HG03175 (cell line): ENCODE measurements around the gene PRAMEF26.
"Not testable (repeated sequence)": the region's sequence is repeated elsewhere in the genome, so short reads cannot be mapped to it uniquely, and the experiment has no call there.

Experiments used
- ATAC-seq: cut with Tn5 transposase; IDR thresholded peaks from one replicate; pipeline ENCODE4 v1.9.1; 2021; ENCODE audit warnings: mild to moderate bottlenecking, moderate library complexity; ENCODE audit not compliant: unreplicated experiment

Gene PRAMEF26

DNA sequence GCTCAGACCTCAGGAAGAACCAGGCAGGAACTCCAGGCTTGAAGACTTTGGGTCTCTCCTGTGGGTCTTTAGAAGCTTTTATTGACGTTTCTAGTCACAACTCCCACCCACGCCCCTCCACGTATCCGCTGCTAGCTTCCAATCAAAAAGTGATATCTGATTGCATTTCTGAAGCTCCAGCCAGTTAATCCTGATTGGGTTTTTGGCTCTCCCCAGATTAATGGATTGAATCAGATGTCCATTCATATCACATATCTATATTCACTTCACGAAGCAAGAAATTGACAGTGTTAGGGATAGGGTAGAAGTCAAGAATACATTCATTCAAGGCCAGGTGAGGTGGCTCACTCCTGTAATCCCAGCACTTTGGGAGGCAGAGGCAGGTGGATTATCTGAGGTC is at the start of gene PRAMEF26:
Gene PRAMEF26 (minus strand): TSS at position 101 of the 400 bp plus-strand sequence. CDS start 2,914 bp downstream, outside the sequence.
- ATAC-seq = not testable (repeated sequence)

DNA sequence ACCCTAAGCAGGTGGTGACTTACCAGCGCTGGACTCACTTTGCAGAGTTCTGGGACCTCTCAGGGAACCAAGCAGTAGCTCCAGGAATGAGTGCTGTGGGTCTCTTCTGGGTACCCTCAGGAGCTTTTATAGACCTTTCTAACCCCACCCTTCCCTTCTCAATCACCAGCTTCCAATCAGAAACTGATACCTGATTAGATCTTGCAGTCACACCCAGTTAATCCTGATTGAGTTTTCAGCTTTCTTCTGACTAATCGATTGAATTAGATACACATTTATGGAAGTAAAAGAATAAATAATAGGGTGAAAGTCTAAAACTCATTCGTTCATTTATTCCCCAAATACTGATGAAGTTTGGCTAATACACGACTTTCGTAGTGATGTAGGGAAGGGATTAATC is 45.5 kb upstream of the PRAMEF26 start, which contains the start of gene PRAMEF13:
Gene PRAMEF13 (minus strand): TSS at position 101 of the 400 bp plus-strand sequence. CDS start 1,820 bp downstream, outside the sequence.
- ATAC-seq = not testable (repeated sequence)

DNA sequence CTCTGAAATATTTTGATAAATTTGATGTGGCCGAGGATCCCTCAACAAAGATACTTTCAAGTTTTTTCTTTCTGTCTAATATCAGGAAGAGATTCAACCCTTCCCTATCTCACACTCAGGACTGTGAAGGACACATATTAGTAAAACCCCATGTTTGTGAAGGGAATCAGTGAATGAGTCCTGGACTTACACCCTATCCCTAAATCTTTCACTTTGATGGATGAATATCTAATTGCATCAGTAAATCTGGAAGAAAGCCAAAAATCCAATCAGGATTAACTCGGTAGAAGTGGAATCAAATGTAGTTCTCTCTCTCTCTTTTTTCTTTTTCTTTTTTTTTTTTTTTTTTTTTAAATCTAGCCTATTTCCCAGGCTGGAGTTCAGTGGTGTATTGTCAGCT is 15.7 kb upstream of the PRAMEF26 start, which contains the start of gene PRAMEF9:
Gene PRAMEF9 (plus strand): TSS at position 301 of the 400 bp plus-strand sequence. CDS start 3,433 bp downstream, outside the sequence.
- ATAC-seq = not testable (repeated sequence)

GRCh38 chr1:13165531-13165930 is 9.7 kb upstream of the PRAMEF26 start, which contains the start of gene HNRNPCL4:
Gene HNRNPCL4 (minus strand): TSS chr1:13165631. CDS start chr1:13165467, 164 bp downstream.
- ATAC-seq = not testable (repeated sequence)

GRCh38 chr1:13116754-13117153 is 39.1 kb downstream of the PRAMEF26 start, which contains the start of gene HNRNPCL2:
Gene HNRNPCL2 (minus strand): TSS chr1:13116854. CDS start chr1:13116400, 454 bp downstream.
- not testable (repeated sequence) for ATAC-seq
